A673 (cell line): Measurements from ENCODE around the gene PFAS.

Source experiments
- EZH2 ChIP-seq: fragments of 200-600 bp; sonication (generic); IDR thresholded peaks from 2 replicates; pipeline ENCODE4 v1.6.1; 2017; ENCODE audit warnings: borderline replicate concordance, low read depth, mild to moderate bottlenecking, mixed read lengths, antibody characterized with exemption, low read length; ENCODE audit not compliant: poor library complexity, severe bottlenecking
- TF ChIP-seq, protein P1 (sequence below): fragments of 300-800, 200-600 bp; sonication (generic); conservative IDR thresholded peaks from 2 replicates; pipeline ENCODE4 v1.5.1; 2017; ENCODE audit warnings: low read depth, mild to moderate bottlenecking, antibody characterized with exemption, low read length, moderate library complexity, mixed read lengths

DNA sequence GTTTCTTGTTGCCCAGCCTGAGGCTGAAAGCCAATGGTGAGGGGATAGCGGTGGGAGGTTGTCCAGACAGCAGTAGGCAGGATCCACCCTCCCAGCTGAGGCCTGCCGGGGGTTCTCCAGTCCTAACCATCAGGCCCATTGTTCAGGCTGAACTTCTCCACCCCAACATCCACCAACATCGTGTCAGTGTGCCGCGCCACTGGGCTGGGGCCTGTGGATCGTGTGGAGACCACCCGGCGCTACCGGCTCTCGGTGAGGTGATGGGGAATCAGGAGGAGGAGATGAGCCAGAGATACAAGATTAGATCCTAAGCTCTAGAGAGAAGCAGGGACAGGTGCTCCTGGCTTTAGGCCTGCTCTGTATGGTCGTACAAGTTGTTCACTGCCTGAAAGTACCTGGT lies 5.8 kb downstream of the PFAS start:
- no peak for TF ChIP-seq EZH2
- TF ChIP-seq, protein P1, sequence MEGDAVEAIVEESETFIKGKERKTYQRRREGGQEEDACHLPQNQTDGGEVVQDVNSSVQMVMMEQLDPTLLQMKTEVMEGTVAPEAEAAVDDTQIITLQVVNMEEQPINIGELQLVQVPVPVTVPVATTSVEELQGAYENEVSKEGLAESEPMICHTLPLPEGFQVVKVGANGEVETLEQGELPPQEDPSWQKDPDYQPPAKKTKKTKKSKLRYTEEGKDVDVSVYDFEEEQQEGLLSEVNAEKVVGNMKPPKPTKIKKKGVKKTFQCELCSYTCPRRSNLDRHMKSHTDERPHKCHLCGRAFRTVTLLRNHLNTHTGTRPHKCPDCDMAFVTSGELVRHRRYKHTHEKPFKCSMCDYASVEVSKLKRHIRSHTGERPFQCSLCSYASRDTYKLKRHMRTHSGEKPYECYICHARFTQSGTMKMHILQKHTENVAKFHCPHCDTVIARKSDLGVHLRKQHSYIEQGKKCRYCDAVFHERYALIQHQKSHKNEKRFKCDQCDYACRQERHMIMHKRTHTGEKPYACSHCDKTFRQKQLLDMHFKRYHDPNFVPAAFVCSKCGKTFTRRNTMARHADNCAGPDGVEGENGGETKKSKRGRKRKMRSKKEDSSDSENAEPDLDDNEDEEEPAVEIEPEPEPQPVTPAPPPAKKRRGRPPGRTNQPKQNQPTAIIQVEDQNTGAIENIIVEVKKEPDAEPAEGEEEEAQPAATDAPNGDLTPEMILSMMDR, result no peak
